HepG2 (cell line): Measurements from ENCODE around the gene TNN. TPM values are rescaled to one million over a fixed set of nuclear protein-coding genes. Genes with fewer than 3 reads are reported as not detected.

Experiments used
- BCL6 ChIP-seq: IDR thresholded peaks from 2 replicates; pipeline ENCODE4 v1.6.1; 2016; ENCODE audit warnings: missing genetic modification reagents, missing compliant biosample characterization
- CHD2 ChIP-seq: IDR thresholded peaks from 2 replicates; pipeline ENCODE4 v1.6.1; 2011; ENCODE audit warnings: low read depth, low read length, improper control_type of control experiment
- CREM ChIP-seq, 2 experiments: sonication (generic) in 1 of 2; formaldehyde crosslinking in 1 of 2; IDR thresholded peaks; 2 replicates each; pipeline versions ENCODE4 v1.4.0 to v1.6.1; 2016 to 2020; ENCODE audit warnings: antibody characterized with exemption in 1 of 2, mild to moderate bottlenecking in 1 of 2, missing genetic modification reagents in 1 of 2
- DR1 ChIP-seq: sonication (generic); formaldehyde crosslinking; IDR thresholded peaks from 2 replicates; pipeline ENCODE4 v1.8.0; 2021; ENCODE audit warnings: mild to moderate bottlenecking, missing genetic modification reagents, inconsistent platforms
- ELF3 ChIP-seq: IDR thresholded peaks from 2 replicates; pipeline ENCODE4 v1.6.1; 2016; ENCODE audit warnings: missing genetic modification reagents, missing compliant biosample characterization
- ETV5 ChIP-seq: IDR thresholded peaks from 2 replicates; pipeline ENCODE4 v1.6.1; 2018; ENCODE audit warnings: missing biosample characterization, missing genetic modification reagents, inconsistent platforms, borderline replicate concordance
- FOSL1 ChIP-seq: sonication (generic); formaldehyde crosslinking; IDR thresholded peaks from 2 replicates; pipeline ENCODE4 v1.9.0; 2021; ENCODE audit warnings: missing genetic modification reagents, borderline replicate concordance
- GATAD2A ChIP-seq: IDR thresholded peaks from 2 replicates; pipeline ENCODE4 v1.6.1; 2016
- GTF2F1 ChIP-seq: fragments of 150-350 bp; IDR thresholded peaks from 2 replicates; pipeline ENCODE4 v1.6.1; 2014; ENCODE audit warnings: low read length
- HBP1 ChIP-seq: IDR thresholded peaks from 2 replicates; pipeline ENCODE4 v1.6.1; 2016; ENCODE audit warnings: low read depth, control low read depth
- IRF9 ChIP-seq: sonication (generic); formaldehyde crosslinking; IDR thresholded peaks from 2 replicates; pipeline ENCODE4 v1.8.0; 2022; ENCODE audit warnings: missing genetic modification reagents, mild to moderate bottlenecking, borderline replicate concordance
- NFATC3 ChIP-seq: sonication (generic); formaldehyde crosslinking; IDR thresholded peaks from 2 replicates; pipeline ENCODE4 v1.5.1; 2020; ENCODE audit warnings: mild to moderate bottlenecking, missing genetic modification reagents
- NR1H2 ChIP-seq: sonication (generic); formaldehyde crosslinking; IDR thresholded peaks from 2 replicates; pipeline ENCODE4 v1.8.1; 2022; ENCODE audit warnings: low read depth, missing genetic modification reagents, borderline replicate concordance
- RORA ChIP-seq: sonication (generic); formaldehyde crosslinking; IDR thresholded peaks from 2 replicates; pipeline ENCODE4 v1.5.0; 2020; ENCODE audit warnings: mild to moderate bottlenecking, missing genetic modification reagents, moderate library complexity
- SMARCE1 ChIP-seq: fragments of 450-650 bp; IDR thresholded peaks from 2 replicates; pipeline ENCODE4 v1.6.1; 2017; ENCODE audit warnings: borderline replicate concordance
- SMYD3 ChIP-seq: sonication (generic); formaldehyde crosslinking; IDR thresholded peaks from 2 replicates; pipeline ENCODE4 v1.8.1; 2023; ENCODE audit warnings: mild to moderate bottlenecking, missing genetic modification reagents
- ZBTB8A ChIP-seq: sonication (generic); formaldehyde crosslinking; IDR thresholded peaks from 2 replicates; pipeline ENCODE4 v1.4.0; 2020; ENCODE audit warnings: mild to moderate bottlenecking, low read depth, missing genetic modification reagents, borderline replicate concordance
- ZFP90 ChIP-seq: sonication (generic); formaldehyde crosslinking; IDR thresholded peaks from 2 replicates; pipeline ENCODE4 v1.8.0; 2022; ENCODE audit warnings: missing genetic modification reagents, mild to moderate bottlenecking, inconsistent platforms, borderline replicate concordance
- ZFY ChIP-seq: sonication (generic); formaldehyde crosslinking; IDR thresholded peaks from 2 replicates; pipeline ENCODE4 v1.4.0; 2020; ENCODE audit warnings: missing genetic modification reagents
- ZNF124 ChIP-seq: sonication (generic); formaldehyde crosslinking; IDR thresholded peaks from 2 replicates; pipeline ENCODE4 v1.4.0; 2020; ENCODE audit warnings: missing genetic modification reagents
- ZNF512 ChIP-seq: sonication (generic); formaldehyde crosslinking; IDR thresholded peaks from 2 replicates; pipeline ENCODE4 v1.4.0; 2020; ENCODE audit warnings: mild to moderate bottlenecking, missing genetic modification reagents
- ZNF580 ChIP-seq: IDR thresholded peaks from 2 replicates; pipeline ENCODE4 v1.6.1; 2016; ENCODE audit warnings: low read depth, borderline replicate concordance
- ZNF639 ChIP-seq: conservative IDR thresholded peaks from 2 replicates; pipeline ENCODE4 v1.6.1; 2018; ENCODE audit warnings: missing genetic modification reagents
- ZNF816 ChIP-seq: sonication (generic); formaldehyde crosslinking; IDR thresholded peaks from 2 replicates; pipeline ENCODE4 v1.8.0; 2022; ENCODE audit warnings: missing genetic modification reagents, mild to moderate bottlenecking, borderline replicate concordance
- polyA plus RNA-seq, 8 experiments: library from polyadenylated mRNA; depleted of rRNA in 3 of 8; stranded (reverse) in 7 of 8; unstranded in 1 of 8; fragments of >200 nt; fragmentation: Illumina TruSeq in 4 of 8; extraction: Trizol in 4 of 8; gene quantifications; 2 replicates each; pipeline versions ENCODE4 v1.2.1 to v1.2.3, GENCODE V29; 2011 to 2016; ENCODE audit warnings: low read depth in 4 of 8, missing spikeins in 1 of 8, mixed read lengths in 1 of 8; ENCODE audit not compliant: insufficient read depth in 1 of 8
- total RNA-seq, 5 experiments: library from RNA; depleted of rRNA; stranded (reverse); fragments of >200 nt; fragmentation: Illumina TruSeq; extraction: Trizol; gene quantifications; 2 replicates each; pipeline ENCODE4 v1.2.3, GENCODE V29; 2016; ENCODE audit warnings: low read depth in 1 of 5

The TNN gene
- total and polyA plus RNA-seq, 2 of the 13 experiments (the other 11 are each of a cell fraction or from before 2014, with no cell fraction given) = not detected

- TF ChIP-seq ZNF816 (CRISPR knock-in tag) = peak; percentile 61; the same call in 1 of the 2 replicates
- TF ChIP-seq CHD2 = peak; percentile 92
- peak; percentile 67; the same call in 1 of the 2 replicates for TF ChIP-seq GTF2F1
- peak; percentile 59; the same call in 1 of the 2 replicates for TF ChIP-seq IRF9 (CRISPR knock-in tag)
- TF ChIP-seq HBP1 (CRISPR knock-in tag) = no peak; the same call in 1 of the 2 replicates
- peak; percentile 37; the same call in 1 of the 2 replicates for TF ChIP-seq ZNF124 (CRISPR knock-in tag)
- no peak; the same call in 1 of the 2 replicates for TF ChIP-seq SMYD3
- peak; percentile 94 for TF ChIP-seq ZFY (CRISPR knock-in tag)
- no peak for TF ChIP-seq SMARCE1
- TF ChIP-seq ELF3 = peak; percentile 63
- TF ChIP-seq ZFP90 (CRISPR knock-in tag) = peak; percentile 81; the same call in 1 of the 2 replicates
- TF ChIP-seq NR1H2 (CRISPR knock-in tag) = no peak
- peak; percentile 68 for TF ChIP-seq DR1 (CRISPR knock-in tag)
- peak; percentile 61 for TF ChIP-seq GATAD2A (CRISPR knock-in tag)
- TF ChIP-seq ZNF512 (CRISPR knock-in tag) = no peak
- TF ChIP-seq FOSL1 (CRISPR knock-in tag) = 0 out of 2 replicates have a peak, but pooled peaks have one; percentile 15
- no peak for TF ChIP-seq RORA (CRISPR knock-in tag)
- peak; percentile 73 for TF ChIP-seq CREM (IDR thresholded peaks at IDR 0.05)
- TF ChIP-seq CREM (CRISPR knock-in tag; IDR thresholded peaks at IDR 0.05) = no peak
- peak; percentile 15; the same call in 1 of the 2 replicates for TF ChIP-seq ETV5 (CRISPR knock-in tag)
- no peak for TF ChIP-seq ZBTB8A (CRISPR knock-in tag)
- peak; percentile 41 for TF ChIP-seq BCL6
- peak; percentile 58; the same call in 1 of the 2 replicates for TF ChIP-seq ZNF580 (CRISPR knock-in tag)
- TF ChIP-seq ZNF639 (CRISPR knock-in tag) = peak; percentile 60; the same call in 1 of the 2 replicates
- no peak for TF ChIP-seq NFATC3 (CRISPR knock-in tag)
These were observed 44.4 kb upstream of the TNN start, which contains the start of gene MRPS14 (continued) for GRCh38 chr1:175023043-175023921.
